Suprapubic skin (tissue), 4 donors: ENCODE measurements around the gene SVIP.

Source experiments
- CTCF ChIP-seq, 2 donors: fragments of 200-600 bp in 1 of 2; fragments of 450-650 bp in 1 of 2; sonication (generic) in 1 of 2; IDR thresholded peaks; one replicate each; pipeline ENCODE4 v1.5.1; 2016 to 2019; ENCODE audit warnings: antibody characterized with exemption in 2 of 2, mild to moderate bottlenecking in 1 of 2, moderate library complexity in 1 of 2
- EP300 ChIP-seq: sonication (generic); formaldehyde crosslinking; IDR thresholded peaks from one replicate; pipeline ENCODE4 v1.6.1; 2017; ENCODE audit warnings: antibody characterized with exemption
- POLR2A ChIP-seq, 2 donors: fragments of 450-650 bp; IDR thresholded peaks; one replicate each; pipeline ENCODE4 v1.6.1; 2017; ENCODE audit warnings: antibody characterized with exemption in 2 of 2, mild to moderate bottlenecking in 2 of 2, moderate library complexity in 2 of 2
- POLR2AphosphoS5 ChIP-seq, 3 donors: sonication (generic); formaldehyde crosslinking; IDR thresholded peaks; one replicate each; pipeline ENCODE4 v1.6.1; 2017; ENCODE audit warnings: antibody characterized with exemption in 3 of 3

- TF ChIP-seq CTCF (IDR thresholded peaks at IDR 0.05) (no peak), EP300 (no peak), POLR2A (IDR thresholded peaks at IDR 0.05) (no peak), POLR2AphosphoS5 (IDR thresholded peaks at IDR 0.05) (no peak)
Measured at GRCh38 chr11:22797047-22797446, 32.6 kb downstream of the SVIP start.
